SJCRH30 (cell line): ENCODE results near the gene TTC28. TPM values are rescaled to one million over a fixed set of nuclear protein-coding genes. Genes with fewer than 3 reads are reported as not detected.

Experiments used
- DNase-seq, 2 experiments: peaks; one replicate each; pipeline ENCODE4 v3.0.0-alpha.2; 2015 to 2020
- H3K27ac ChIP-seq: fragments of 250-450 bp; sonication (Bioruptor Pico); 2 replicates; pipeline ENCODE4 v1.5.1; 2020; ENCODE audit warnings: mild to moderate bottlenecking, moderate library complexity
- H3K27me3 ChIP-seq: fragments of 250-450 bp; sonication (Bioruptor Pico); 2 replicates; pipeline ENCODE4 v1.5.1; 2020; ENCODE audit warnings: mild to moderate bottlenecking, moderate library complexity
- H3K36me3 ChIP-seq: fragments of 250-450 bp; sonication (Bioruptor Pico); 2 replicates; pipeline ENCODE4 v1.5.1; 2020; ENCODE audit warnings: mild to moderate bottlenecking, moderate library complexity
- H3K4me1 ChIP-seq: fragments of 250-450 bp; sonication (Bioruptor Pico); 2 replicates; pipeline ENCODE4 v1.5.1; 2020; ENCODE audit warnings: mild to moderate bottlenecking, moderate library complexity
- H3K4me3 ChIP-seq: fragments of 250-450 bp; sonication (Bioruptor Pico); 2 replicates; pipeline ENCODE4 v1.5.1; 2020; ENCODE audit warnings: mild to moderate bottlenecking, moderate library complexity
- H3K9me3 ChIP-seq: fragments of 250-450 bp; sonication (Bioruptor Pico); replicated peaks from 2 replicates; pipeline ENCODE4 v1.5.1; 2020; ENCODE audit warnings: mild to moderate bottlenecking, moderate library complexity
- total RNA-seq: library from RNA; depleted of rRNA; stranded (reverse); fragments of >200 nt; shearing (Covaris generic); gene quantifications from 2 replicates; pipeline ENCODE4 v1.2.3, GENCODE V29; 2014

Gene TTC28
- total RNA-seq, 1 experiment from 2014 or later = 12.8 TPM

GRCh38 chr22:28402060-28402459, 277.6 kb downstream of the TTC28 start:
- no peak overlapping the region for H3K4me3 ChIP-seq

GRCh38 chr22:28398981-28399380, 280.7 kb downstream of the TTC28 start:
- Histone ChIP-seq H3K9me3 (no peaks in the 10 kb centered on the region), H3K4me3 (no peak overlapping the region), H3K36me3 (no peaks in the 10 kb centered on the region), H3K27ac (no peak overlapping the region), H3K4me1 (peaks cover 7% of the 10 kb centered on the region; the same call in 1 of the 2 replicates), H3K27me3 (no peaks in the 10 kb centered on the region)
- DNase-seq = peak; percentile 7 to 48

More at GRCh38 chr22:28402060-28402459, 277.6 kb downstream of the TTC28 start:
- H3K36me3 ChIP-seq = no peaks in the 10 kb centered on the region
- H3K9me3 ChIP-seq = no peaks in the 10 kb centered on the region
- peaks cover 3% of the 10 kb centered on the region; the same call in 1 of the 2 replicates for H3K4me1 ChIP-seq
- no peak overlapping the region for H3K27ac ChIP-seq
- no peak for DNase-seq
- no peaks in the 10 kb centered on the region for H3K27me3 ChIP-seq

- no peak overlapping the region for H3K4me3 ChIP-seq
- DNase-seq = no peak
- H3K27ac ChIP-seq = no peak overlapping the region
Measured at GRCh38 chr22:28398355-28398754, 281.3 kb downstream of the TTC28 start.

GRCh38 chr22:28397306-28397705, 282.3 kb downstream of the TTC28 start:
- DNase-seq = no peak
- H3K4me1 ChIP-seq = peaks cover 7% of the 10 kb centered on the region; the same call in 1 of the 2 replicates
- H3K4me3 ChIP-seq = no peak overlapping the region
- H3K27me3 ChIP-seq = no peaks in the 10 kb centered on the region
- no peak overlapping the region for H3K27ac ChIP-seq
- H3K9me3 ChIP-seq = no peaks in the 10 kb centered on the region
- no peaks in the 10 kb centered on the region for H3K36me3 ChIP-seq

More at GRCh38 chr22:28398355-28398754, 281.3 kb downstream of the TTC28 start:
- Histone ChIP-seq H3K27me3 (no peaks in the 10 kb centered on the region), H3K4me1 (peaks cover 7% of the 10 kb centered on the region; the same call in 1 of the 2 replicates), H3K9me3 (no peaks in the 10 kb centered on the region), H3K36me3 (no peaks in the 10 kb centered on the region)

- Histone ChIP-seq H3K27me3 (no peaks in the 10 kb centered on the region), H3K27ac (no peak overlapping the region), H3K9me3 (no peaks in the 10 kb centered on the region), H3K4me3 (no peak overlapping the region), H3K4me1 (peaks cover 7% of the 10 kb centered on the region; the same call in 1 of the 2 replicates), H3K36me3 (no peaks in the 10 kb centered on the region)
- no peak for DNase-seq
Measured at GRCh38 chr22:28395920-28396753, 283.5 kb downstream of the TTC28 start.

GRCh38 chr22:28395520-28395919, 284.1 kb downstream of the TTC28 start:
- Histone ChIP-seq H3K4me1 (peaks cover 7% of the 10 kb centered on the region; the same call in 1 of the 2 replicates), H3K36me3 (no peaks in the 10 kb centered on the region), H3K9me3 (no peaks in the 10 kb centered on the region), H3K27ac (no peak overlapping the region), H3K4me3 (no peak overlapping the region), H3K27me3 (no peaks in the 10 kb centered on the region)
- DNase-seq = no peak

- no peaks in the 10 kb centered on the region for H3K27me3 ChIP-seq
- no peak overlapping the region for H3K4me3 ChIP-seq
- no peaks in the 10 kb centered on the region for H3K9me3 ChIP-seq
- peaks cover 7% of the 10 kb centered on the region; the same call in 1 of the 2 replicates for H3K4me1 ChIP-seq
- peak in 1 of 2 experiments; percentile 26 for DNase-seq
- no peaks in the 10 kb centered on the region for H3K36me3 ChIP-seq
- H3K27ac ChIP-seq = no peak overlapping the region
Measured at GRCh38 chr22:28394513-28395110, 285.0 kb downstream of the TTC28 start.

GRCh38 chr22:28381429-28382167, 298.0 kb downstream of the TTC28 start:
- Histone ChIP-seq H3K27ac (no peak overlapping the region), H3K4me1 (no peaks in the 10 kb centered on the region), H3K4me3 (no peak overlapping the region), H3K36me3 (no peaks in the 10 kb centered on the region), H3K9me3 (no peaks in the 10 kb centered on the region), H3K27me3 (no peaks in the 10 kb centered on the region)
- DNase-seq = no peak

- Histone ChIP-seq H3K9me3 (no peaks in the 10 kb centered on the region), H3K4me1 (no peaks in the 10 kb centered on the region), H3K4me3 (no peak overlapping the region), H3K27me3 (no peaks in the 10 kb centered on the region), H3K36me3 (no peaks in the 10 kb centered on the region), H3K27ac (no peak overlapping the region)
- no peak for DNase-seq
Measured at GRCh38 chr22:28379951-28380350, 299.7 kb downstream of the TTC28 start.

GRCh38 chr22:28379075-28379779, 300.4 kb downstream of the TTC28 start:
- H3K4me3 ChIP-seq = no peak overlapping the region
- no peaks in the 10 kb centered on the region for H3K36me3 ChIP-seq
- no peaks in the 10 kb centered on the region for H3K27me3 ChIP-seq
- no peaks in the 10 kb centered on the region for H3K4me1 ChIP-seq
- H3K27ac ChIP-seq = no peak overlapping the region
- no peak for DNase-seq
- H3K9me3 ChIP-seq = no peaks in the 10 kb centered on the region

GRCh38 chr22:28375761-28376534, 303.7 kb downstream of the TTC28 start:
- Histone ChIP-seq H3K36me3 (no peaks in the 10 kb centered on the region), H3K27me3 (no peaks in the 10 kb centered on the region), H3K4me1 (no peaks in the 10 kb centered on the region), H3K27ac (no peak overlapping the region), H3K4me3 (no peak overlapping the region), H3K9me3 (no peaks in the 10 kb centered on the region)
- DNase-seq = no peak

- no peaks in the 10 kb centered on the region for H3K9me3 ChIP-seq
- no peak for DNase-seq
- no peaks in the 10 kb centered on the region for H3K4me1 ChIP-seq
- no peaks in the 10 kb centered on the region for H3K27me3 ChIP-seq
- no peaks in the 10 kb centered on the region for H3K36me3 ChIP-seq
- H3K4me3 ChIP-seq = no peak overlapping the region
- H3K27ac ChIP-seq = no peak overlapping the region
Measured at GRCh38 chr22:28373831-28374230, 305.8 kb downstream of the TTC28 start.

GRCh38 chr22:28369854-28370253, 309.8 kb downstream of the TTC28 start:
- Histone ChIP-seq H3K4me1 (no peaks in the 10 kb centered on the region), H3K36me3 (no peaks in the 10 kb centered on the region), H3K4me3 (no peak overlapping the region), H3K27ac (no peak overlapping the region), H3K27me3 (no peaks in the 10 kb centered on the region), H3K9me3 (no peaks in the 10 kb centered on the region)
- DNase-seq = peak; percentile 4 to 9

- Histone ChIP-seq H3K27me3 (no peaks in the 10 kb centered on the region), H3K4me3 (no peak overlapping the region), H3K27ac (no peak overlapping the region), H3K9me3 (no peaks in the 10 kb centered on the region; the same call in 1 of the 2 replicates), H3K36me3 (no peaks in the 10 kb centered on the region), H3K4me1 (no peaks in the 10 kb centered on the region)
- no peak for DNase-seq
Measured at GRCh38 chr22:28366856-28367255, 312.8 kb downstream of the TTC28 start.
